NOMO-1 treated with dmso at 0.1 percent for 144 hours (cell line): ENCODE results near the gene MECR.

Experiments used
- DNase-seq: peaks from one replicate; lab custom pipeline; 2025; ENCODE audit not compliant: unreplicated experiment; lab: John Stamatoyannopoulos, UW

Gene MECR

DNA sequence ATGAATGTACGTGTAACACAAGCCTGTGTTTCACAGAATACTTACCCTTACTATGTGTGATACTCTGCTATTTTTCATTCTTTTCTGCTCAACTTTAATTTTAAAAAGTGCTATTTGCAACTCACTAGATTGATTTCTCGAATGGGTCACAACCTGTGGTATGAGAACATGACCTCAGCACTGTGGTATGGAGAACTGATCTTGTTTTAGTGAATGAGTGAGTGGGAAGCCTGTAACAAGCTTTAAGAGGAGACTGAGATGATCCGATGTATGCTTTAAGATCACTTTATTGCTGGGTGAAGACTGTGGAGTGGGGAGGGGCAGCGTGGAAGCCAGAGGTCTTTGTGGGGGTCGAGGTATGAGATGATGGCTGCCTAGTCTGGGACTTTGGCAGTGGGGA, 21.6 kb downstream of the MECR start:
- DNase-seq, result no peak

DNA sequence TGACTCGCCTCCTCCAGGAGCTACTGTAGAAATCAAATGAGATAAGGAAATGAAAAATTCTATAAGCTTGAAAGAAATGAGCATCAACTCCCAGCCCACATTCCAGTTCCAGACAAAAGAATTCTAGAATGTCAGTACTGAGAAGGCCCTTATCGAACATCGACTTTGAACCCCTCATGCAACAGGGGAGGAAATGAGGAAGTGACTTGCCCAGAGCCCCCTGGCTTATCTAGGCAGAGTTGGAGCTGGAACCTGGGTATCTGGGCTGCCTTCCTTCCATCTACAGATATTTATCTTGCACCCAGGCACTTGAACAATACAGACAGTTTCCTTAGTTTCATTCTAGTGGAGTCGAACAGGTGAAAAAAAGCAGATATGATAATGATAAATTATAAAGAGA, 22.3 kb downstream of the MECR start:
- DNase-seq, result no peak

DNA sequence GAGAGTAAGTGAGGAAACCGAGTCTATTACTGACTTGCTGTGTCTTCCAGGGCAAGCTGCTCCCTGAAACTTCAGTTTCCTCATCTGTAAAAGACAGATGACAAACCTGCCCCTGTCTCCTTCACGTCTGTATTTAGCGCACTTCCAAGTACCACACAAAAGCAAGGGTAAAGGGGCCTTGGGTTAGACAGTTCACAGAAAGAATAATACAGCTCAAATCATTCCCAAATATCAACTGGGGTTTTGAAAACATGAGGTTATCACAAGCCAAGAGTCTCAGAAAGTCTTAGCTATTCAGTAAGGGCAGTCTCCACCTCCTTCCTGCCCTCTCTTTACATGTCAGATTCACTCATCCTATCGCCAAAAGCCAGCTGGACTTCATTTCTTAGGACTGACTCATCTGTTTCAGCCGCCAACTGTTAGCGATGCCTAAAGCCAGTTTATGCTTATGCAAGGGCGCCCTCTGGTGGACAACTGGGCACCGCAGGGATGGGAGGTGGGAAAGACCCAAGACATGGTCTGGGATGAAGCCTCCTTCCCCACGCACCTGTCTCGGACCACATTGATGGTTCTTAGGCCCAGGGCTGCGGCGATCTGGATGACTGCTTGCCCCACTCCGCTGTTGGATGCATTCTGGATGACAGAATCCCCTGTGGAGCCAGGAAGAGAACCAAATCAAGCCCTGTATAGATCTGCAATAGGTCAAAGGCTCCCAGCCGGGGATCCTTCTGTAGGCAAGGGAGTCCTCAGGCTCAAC, 28.0 kb downstream of the MECR start:
- peak; percentile 77 for DNase-seq

DNA sequence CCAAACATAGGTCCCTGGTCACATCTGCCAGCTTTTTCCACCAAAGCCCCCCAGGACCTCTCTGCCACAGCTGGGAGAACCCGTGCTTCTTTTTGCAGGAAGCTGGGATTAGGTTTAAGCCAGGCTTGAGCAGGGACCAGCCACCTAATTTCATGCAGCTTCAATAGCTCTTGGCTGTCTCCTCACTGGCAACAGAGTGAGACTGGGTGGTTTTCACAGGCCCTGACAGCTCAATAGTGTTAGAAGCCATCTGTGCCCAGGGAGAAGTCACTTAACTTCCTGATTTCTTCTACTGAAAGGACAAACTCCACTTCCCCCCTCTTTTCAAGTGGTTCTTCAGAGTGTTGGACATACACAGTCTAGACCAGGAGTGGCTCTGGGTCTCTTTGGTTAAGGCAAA, 28.7 kb downstream of the MECR start:
- peak; percentile 41 for DNase-seq

DNA sequence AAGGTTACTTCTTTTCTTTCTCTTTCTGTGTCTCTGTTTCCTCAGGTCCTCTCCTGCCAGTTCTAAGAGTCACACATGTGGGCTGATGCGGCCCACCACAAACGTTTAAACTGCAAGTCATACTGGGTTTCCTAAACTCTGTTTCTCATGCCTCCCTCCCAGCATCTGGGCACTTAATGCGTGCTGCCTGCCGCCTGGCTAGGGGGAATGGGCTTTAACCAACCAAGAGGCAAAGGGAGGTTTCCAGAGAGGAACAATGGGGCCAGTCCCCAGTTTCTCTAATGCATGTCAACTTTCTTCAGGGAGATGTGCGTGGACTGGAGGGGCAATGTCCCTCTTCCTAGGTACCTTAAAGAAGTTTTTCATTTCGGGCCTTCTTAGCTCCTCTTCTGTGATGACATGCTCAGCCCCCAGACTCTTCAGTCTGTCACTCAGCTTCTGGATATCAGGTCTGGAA, 29.1 kb downstream of the MECR start:
- no peak for DNase-seq

DNA sequence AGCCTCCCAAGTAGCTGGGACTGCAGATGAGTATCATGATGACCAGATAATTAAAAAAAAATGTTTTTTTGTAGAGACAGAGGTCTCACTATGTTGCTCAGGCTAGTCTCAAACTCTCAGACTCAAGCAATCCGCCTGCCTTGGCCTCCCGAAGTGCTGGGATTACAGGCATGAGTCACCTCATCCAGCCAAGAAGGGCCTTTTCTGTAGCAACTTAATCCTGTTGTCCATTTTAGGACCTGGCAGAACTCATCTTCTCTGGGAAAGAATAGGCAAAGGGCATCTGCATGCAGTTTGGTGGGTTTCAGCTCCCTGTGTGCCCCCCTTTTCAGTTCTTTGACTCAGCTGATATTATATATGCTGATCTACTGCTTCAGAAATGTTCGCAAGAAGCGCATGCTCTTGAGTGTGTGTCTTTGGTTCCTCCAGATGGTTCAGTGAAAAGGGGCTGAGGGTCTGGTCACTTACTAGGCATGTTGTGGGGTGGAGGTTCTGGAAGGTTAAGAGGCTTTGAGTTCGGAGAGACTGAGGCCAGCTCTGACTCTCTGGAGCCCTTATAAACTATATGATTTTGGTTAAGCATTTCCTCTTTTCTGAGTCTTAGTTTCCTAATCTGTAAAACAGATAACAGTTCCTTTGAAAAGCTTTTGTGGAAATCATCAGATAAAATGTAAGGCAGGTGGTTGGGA, 29.7 kb downstream of the MECR start:
- no peak for DNase-seq

DNA sequence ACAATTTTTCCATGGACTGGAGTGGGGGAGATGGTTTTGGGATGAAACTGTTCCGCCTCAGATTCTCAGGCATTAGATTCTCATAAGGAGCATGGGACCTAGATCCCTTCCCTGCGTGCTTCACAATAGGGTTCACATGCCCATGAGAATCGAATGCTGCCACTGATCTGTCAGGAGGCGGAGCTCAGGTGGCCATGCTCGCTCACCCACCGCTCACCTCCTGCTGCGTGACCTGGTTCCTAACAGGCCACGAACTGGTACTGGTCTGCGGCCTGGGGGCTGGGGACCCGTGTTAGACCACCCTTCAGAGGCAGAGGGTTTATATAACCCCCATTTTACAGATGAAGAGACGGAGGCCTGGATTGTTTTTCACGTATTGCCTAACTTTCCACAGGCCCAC, 32.7 kb downstream of the MECR start:
- no peak for DNase-seq

DNA sequence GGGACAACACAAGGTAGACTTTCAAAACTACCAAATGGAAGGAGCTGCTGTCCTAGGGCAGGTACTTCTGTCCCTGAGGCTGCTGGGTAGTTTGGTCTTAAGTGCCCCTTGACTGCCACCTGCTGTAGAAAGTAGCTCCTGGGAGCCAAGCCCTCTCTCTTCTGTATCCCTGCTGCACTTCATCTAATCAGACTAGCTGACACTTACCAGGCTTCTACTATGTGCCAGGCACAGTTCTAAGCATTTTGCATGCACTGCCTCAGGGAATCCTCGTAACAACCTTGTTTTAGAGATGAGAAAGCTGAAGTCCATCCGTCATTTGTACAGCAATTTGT, 33.2 kb downstream of the MECR start:
- DNase-seq, result no peak

DNA sequence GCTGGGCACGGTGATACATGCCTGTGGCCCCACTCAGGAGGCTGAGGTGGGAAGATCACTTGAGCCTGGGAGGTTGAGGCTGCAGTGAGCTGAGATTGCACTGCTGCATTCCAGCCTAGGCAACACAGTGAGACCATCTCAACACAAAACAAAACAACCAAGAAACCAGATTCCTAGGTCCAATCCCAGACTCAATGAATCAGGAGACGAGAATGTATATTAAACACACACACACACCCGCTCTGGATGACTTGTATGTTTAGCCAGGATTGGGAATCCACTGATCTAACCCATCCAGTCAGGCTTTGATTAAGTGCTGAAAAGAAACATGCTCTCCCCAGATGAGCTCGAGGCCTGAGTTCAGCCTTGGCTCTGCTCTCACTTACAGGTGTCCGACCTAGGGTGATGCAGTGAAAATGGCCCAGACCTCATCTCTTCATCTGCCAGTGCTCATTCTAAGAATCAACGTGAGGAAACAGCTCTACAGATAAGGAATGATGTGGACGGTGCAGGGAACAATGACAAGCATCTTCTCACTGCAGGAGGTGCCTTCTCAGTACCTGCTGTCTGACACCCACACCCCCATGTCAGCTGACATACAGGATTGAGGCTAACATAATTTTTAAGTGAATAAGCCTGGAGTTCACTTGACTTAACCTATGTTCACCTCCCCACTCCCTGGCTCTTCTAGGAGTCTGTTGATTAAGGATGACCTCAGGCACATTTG, 33.7 kb downstream of the MECR start:
- DNase-seq, result no peak

DNA sequence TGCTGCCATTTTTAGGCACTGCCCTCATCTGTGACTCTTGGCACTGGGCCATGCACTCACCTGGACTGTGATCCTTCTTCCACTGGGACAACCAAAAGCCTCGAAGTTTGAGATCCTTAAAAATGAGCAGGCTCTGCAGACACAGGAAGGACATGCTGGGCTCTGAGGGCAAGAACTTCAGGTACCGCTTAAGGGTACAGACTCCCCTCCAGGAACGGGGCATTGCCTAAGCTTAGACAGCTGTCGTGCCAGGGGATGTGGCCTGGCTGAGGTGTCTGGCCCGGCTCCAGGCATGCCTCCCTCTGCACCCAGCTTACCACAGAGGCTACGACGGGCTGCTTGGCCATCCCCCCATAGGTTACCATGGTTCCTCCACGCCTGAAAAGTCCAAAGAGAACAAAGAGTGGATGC, 34.8 kb downstream of the MECR start:
- no peak for DNase-seq

DNA sequence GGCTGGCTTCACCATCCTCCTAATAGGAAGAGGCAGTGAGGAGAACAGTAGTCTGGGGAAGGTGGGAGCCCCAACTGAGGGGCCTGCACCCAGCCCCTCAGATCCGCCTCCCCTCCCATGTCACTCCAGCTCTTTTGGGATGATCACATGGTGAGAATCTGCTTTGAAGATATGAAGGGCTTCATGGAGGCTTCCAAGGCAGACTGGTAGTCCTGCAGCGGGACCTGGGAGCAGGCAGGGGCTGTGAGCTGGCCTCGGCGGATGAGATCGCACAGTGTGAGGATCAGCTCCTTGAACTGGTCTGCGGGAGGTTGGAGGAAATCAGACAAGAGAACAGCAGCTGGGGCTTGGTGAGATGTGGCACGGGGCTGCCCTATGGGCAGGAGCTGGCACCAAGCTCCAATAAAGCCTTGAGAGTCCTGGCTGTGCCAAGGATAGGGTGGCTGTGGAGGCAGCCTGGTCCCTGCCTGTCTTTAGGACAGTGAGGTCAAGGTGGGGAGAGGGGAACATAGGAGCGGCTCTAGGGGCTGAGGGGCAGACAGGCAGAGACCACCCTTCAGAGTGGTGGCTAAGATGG, 36.8 kb downstream of the MECR start:
- DNase-seq, result no peak

DNA sequence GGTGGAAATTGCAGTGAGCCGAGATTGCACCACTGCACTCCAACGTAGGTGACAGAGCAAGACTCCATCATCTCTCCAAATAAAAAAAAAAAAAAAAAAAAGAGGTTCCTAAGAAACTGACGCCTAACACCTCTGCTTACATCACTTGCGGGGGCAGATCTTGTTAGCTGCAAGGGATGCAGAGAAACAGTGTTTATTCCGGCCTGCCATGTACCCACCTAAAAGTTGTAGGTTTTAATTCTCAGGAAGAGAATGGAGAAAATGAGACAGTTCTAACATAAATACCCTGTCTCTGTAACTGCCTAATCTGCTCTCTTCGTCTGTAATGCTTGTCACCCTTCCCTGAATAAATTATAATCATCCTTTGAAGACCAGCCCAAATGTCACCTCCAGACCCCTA, 40.0 kb downstream of the MECR start:
- no peak for DNase-seq

DNA sequence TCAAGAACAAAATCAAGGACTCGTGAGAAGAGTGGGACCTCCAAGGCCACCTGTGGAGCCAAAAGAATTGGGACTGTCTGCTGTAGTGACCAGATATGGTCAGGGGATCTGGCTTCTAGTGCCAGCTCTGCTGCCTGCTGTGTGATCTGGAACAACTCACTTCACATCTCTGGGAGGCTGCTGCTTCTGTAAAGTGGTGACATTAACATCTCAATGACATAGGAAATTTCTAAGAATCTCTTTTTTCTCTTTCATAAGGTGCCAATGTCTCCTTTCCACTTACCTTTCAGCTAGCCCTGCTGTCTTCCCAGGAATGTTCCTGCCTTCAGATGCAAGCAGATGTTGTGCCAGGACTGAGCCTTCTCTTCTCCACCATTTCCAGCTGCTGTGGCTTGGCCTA, 44.0 kb downstream of the MECR start:
- DNase-seq, result no peak

DNA sequence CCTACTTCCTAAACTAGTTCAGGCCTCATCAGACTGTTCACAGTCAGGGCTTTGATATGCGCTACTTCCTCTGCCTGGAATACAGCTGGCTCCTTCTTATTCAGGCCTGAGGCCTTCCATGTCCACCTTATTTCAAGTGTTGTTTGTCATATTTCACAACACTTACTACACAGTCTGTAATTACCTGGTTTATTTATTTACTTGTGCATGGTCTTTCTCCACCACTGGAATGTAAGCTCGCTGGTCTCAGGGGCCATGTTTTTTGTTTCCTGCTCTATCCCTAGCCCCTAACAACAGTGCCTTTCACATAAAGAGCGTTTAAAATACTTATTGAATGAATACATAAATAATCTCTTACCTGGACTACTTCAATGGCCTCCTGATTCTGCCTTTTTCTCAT, 44.5 kb downstream of the MECR start:
- DNase-seq, result no peak

DNA sequence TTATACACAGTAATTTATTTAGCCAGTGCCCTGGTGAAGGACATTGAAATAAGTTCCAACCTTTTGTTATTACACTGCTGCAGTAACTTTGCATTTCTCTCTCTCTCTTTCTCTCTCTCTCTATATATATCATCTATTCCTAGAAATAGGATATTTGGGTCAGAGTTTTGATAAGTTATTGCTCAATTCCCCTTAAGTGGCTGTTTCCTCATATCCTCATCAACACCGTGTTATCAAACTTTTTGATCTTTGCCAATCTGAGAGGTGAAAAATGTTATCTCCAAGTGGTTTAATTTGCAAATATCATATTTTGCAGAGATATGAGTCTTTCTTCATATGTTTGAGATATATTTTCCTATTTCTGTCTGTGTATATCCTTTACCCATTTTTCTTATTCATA, 47.4 kb downstream of the MECR start:
- DNase-seq, result no peak

DNA sequence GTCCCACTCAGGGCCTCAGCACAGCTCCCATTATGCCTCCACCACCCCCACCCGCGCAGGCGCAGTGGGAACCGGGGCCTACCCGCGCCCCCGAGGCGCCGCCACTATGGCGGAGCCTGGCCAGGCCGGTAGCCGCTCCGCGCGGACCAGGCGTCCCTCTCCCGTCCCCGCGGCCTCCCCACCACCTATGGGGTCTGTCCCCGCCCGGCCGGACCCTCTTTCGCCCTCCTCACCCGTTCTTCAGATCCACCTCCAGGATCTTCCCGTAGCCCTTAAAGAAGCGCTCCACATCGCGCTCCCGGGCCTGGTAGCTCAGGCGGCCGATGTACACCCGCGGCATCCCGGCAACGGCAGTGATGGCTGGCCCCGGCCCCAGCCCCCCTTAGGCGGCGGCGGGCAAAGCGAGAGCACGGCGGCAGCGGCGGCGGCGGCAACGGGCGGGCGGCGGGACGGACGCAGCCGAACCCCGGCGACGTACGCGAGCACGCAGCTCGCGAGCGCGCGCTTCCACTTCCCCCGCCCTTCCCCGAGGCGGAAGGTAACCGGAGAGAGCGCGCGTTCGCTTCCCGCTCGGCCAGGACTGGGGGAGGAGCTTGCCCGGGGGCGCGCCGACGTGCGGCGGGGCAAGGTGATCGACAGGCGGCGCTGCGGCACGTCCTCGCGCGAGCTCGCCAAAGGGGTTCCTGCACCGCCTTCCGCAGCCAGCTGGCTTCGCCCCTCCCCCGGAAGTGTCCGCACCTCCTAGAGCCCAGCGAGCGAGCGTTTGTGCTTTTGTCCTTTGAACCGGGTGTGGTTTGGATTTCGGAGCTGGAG, 49.1 kb downstream of the MECR start, which contains the start of gene SRSF4:
TSS of gene SRSF4 (minus strand) at position 488 of the 813 bp plus-strand sequence. CDS start at position 340, 148 bp downstream.
- peak; percentile 96 for DNase-seq

DNA sequence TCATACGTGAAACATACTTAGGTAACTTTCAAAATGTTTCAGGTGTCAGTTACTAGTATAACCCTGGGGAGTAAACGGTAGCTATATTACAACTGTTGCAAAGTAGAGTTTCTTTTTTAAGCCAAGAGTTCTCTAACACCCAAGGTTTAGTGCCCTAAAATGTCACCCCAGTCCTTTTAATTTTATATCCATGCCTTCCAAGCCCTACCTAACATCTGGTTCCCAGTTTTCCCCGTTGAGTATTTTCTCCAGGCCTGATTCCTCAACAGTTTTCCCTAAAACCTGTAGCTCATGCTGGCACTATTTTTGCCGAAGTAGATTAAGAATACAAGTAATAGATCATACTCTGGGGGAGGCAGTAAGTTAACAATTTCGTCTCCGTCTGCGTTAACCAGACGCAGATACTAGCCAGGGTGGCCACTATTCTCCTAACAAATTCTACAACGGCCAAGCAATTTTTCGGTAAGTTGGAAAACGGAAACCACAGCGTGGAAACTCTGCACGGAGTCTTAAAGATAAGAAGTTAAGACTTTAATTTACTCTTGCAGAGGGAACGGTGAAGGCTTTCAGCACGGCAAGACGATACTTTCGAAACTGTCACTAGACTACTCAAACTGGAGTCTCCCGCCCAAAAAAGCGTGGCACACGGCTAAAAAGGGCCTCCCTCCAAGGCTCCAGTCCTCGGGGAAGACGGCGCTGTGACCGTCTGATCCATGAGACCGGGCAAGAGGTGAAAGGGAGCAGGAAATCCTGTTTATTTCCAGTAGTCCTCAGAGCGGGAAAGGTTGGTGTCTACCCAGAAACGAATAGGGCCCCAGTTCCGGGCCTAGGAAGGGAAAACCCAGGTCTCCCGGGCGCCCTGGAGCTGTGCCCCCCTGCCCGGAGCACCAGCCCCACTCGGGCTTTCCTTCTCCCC, 50.0 kb downstream of the MECR start:
- no peak for DNase-seq

DNA sequence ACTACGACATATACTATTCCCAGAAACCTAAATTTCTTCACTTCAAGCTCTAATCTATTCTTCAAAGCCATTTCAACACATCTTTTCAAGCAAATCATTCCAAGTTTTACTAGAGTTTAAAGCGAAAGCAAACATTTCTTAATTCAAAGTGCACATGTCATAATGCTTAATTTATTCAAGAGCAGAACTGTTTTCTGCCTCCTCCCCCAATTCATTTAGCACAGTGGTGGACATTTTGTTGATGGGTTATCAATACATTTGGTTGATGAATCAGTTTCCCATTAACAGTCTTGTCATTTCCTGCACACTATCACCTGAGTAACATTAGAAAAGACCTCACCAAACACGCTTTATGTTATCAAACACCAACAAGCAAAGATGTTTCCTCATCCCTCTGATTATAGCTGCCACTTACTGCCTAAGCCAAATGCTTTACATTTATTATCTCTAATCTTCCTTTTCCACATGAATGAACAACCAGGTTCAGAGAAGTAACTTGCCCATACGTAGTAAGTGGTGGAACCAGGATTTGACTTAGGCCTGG, 51.0 kb downstream of the MECR start:
- no peak for DNase-seq

DNA sequence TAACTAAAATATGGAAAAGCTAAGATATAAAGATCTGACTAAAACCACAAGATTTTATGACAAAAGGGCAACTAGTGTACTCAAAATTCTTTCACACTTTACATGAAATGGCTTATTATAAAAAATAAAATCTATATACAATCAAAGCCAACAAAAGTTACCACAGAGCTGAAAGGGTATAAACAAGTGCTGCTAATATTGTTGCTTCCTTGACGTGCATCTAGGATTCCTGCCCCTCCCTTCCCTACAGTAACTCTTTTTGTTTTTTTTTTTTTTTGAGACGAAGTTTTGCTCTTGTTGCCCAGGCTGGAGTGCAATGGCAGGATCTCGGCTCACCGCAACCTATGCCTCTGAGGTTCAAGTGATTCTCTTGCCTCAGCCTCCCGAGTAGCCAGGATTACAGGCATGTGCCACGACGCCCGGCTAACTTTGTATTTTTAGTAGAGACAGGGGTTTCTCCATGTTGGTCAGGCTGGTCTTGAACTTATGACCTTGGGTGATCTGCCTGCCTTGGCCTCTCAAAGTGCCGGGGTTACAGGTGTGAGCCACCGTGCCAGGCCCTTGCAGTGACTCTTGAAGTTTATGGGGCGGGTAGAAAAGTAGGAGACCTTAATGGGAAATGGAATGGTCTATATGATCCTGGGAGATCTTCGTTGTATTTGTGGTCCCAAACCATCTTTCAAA, 53.6 kb downstream of the MECR start:
- DNase-seq, result no peak
